H54 (cell line): Measurements from ENCODE around the gene HBZ.
"Not testable (repeated sequence)": the region's sequence is repeated elsewhere in the genome, so short reads cannot be mapped to it uniquely, and the experiment has no call there.

ENCODE experiments used
- DNase-seq: peaks from one replicate; pipeline ENCODE4 v3.0.0; 2011; ENCODE audit warnings: low spot score, mixed read lengths; ENCODE audit not compliant: insufficient read length
- FAIRE-seq: peaks from 3 replicates; lab custom pipeline; 2011; peaks lifted over from hg19 to GRCh38; lab: Jason Lieb, UNC
- POLR2A ChIP-seq: IDR thresholded peaks from 2 replicates; pipeline ENCODE4 v1.6.1; 2011; ENCODE audit warnings: low read depth, mild to moderate bottlenecking, low read length

The HBZ gene

DNA sequence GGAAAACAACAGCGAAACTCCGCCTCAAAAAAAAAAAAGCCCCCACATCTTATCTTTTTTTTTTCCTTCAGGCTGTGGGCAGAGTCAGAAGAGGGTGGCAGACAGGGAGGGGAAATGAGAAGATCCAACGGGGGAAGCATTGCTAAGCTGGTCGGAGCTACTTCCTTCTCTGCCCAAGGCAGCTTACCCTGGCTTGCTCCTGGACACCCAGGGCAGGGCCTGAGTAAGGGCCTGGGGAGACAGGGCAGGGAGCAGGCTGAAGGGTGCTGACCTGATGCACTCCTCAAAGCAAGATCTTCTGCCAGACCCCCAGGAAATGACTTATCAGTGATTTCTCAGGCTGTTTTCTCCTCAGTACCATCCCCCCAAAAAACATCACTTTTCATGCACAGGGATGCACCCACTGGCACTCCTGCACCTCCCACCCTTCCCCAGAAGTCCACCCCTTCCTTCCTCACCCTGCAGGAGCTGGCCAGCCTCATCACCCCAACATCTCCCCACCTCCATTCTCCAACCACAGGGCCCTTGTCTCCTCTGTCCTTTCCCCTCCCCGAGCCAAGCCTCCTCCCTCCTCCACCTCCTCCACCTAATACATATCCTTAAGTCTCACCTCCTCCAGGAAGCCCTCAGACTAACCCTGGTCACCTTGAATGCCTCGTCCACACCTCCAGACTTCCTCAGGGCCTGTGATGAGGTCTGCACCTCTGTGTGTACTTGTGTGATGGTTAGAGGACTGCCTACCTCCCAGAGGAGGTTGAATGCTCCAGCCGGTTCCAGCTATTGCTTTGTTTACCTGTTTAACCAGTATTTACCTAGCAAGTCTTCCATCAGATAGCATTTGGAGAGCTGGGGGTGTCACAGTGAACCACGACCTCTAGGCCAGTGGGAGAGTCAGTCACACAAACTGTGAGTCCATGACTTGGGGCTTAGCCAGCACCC is 22.8 kb downstream of the HBZ start:
- DNase-seq (no peak), FAIRE-seq (no peak)
- TF ChIP-seq POLR2A, result no peak

DNA sequence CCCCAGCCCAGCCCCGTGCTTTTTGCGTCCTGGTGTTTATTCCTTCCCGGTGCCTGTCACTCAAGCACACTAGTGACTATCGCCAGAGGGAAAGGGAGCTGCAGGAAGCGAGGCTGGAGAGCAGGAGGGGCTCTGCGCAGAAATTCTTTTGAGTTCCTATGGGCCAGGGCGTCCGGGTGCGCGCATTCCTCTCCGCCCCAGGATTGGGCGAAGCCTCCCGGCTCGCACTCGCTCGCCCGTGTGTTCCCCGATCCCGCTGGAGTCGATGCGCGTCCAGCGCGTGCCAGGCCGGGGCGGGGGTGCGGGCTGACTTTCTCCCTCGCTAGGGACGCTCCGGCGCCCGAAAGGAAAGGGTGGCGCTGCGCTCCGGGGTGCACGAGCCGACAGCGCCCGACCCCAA is 23.6 kb downstream of the HBZ start:
- FAIRE-seq, result not testable (repeated sequence)

DNA sequence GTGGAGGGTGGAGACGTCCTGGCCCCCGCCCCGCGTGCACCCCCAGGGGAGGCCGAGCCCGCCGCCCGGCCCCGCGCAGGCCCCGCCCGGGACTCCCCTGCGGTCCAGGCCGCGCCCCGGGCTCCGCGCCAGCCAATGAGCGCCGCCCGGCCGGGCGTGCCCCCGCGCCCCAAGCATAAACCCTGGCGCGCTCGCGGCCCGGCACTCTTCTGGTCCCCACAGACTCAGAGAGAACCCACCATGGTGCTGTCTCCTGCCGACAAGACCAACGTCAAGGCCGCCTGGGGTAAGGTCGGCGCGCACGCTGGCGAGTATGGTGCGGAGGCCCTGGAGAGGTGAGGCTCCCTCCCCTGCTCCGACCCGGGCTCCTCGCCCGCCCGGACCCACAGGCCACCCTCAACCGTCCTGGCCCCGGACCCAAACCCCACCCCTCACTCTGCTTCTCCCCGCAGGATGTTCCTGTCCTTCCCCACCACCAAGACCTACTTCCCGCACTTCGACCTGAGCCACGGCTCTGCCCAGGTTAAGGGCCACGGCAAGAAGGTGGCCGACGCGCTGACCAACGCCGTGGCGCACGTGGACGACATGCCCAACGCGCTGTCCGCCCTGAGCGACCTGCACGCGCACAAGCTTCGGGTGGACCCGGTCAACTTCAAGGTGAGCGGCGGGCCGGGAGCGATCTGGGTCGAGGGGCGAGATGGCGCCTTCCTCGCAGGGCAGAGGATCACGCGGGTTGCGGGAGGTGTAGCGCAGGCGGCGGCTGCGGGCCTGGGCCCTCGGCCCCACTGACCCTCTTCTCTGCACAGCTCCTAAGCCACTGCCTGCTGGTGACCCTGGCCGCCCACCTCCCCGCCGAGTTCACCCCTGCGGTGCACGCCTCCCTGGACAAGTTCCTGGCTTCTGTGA is 24.3 kb downstream of the HBZ start, which contains the start of gene HBA1:
HBA1 (plus strand) TSS at position 204 of the 906 bp plus-strand sequence; CDS start at position 241, 37 bp downstream.
- not testable (repeated sequence) for FAIRE-seq, DNase-seq

More for the DNA sequence above, 23.6 kb downstream of the HBZ start:
- not testable (repeated sequence) for DNase-seq

DNA sequence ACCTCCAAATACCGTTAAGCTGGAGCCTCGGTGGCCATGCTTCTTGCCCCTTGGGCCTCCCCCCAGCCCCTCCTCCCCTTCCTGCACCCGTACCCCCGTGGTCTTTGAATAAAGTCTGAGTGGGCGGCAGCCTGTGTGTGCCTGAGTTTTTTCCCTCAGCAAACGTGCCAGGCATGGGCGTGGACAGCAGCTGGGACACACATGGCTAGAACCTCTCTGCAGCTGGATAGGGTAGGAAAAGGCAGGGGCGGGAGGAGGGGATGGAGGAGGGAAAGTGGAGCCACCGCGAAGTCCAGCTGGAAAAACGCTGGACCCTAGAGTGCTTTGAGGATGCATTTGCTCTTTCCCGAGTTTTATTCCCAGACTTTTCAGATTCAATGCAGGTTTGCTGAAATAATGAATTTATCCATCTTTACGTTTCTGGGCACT is 25.0 kb downstream of the HBZ start:
- TF ChIP-seq POLR2A, result no peak
- DNase-seq, result no peak
- no peak for FAIRE-seq

DNA sequence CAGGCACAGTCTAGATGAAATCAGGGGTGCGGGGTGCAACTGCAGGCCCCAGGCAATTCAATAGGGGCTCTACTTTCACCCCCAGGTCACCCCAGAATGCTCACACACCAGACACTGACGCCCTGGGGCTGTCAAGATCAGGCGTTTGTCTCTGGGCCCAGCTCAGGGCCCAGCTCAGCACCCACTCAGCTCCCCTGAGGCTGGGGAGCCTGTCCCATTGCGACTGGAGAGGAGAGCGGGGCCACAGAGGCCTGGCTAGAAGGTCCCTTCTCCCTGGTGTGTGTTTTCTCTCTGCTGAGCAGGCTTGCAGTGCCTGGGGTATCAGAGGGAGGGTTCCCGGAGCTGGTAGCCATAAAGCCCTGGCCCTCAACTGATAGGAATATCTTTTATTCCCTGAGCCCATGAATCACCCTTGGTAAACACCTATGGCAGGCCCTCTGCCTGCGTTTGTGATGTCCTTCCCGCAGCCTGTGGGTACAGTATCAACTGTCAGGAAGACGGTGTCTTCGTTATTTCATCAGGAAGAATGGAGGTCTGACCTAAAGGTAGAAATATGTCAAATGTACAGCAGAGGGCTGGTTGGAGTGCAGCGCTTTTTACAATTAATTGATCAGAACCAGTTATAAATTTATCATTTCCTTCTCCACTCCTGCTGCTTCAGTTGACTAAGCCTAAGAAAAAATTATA is 25.7 kb downstream of the HBZ start:
- FAIRE-seq (no peak), DNase-seq (no peak)
- no peak for TF ChIP-seq POLR2A

DNA sequence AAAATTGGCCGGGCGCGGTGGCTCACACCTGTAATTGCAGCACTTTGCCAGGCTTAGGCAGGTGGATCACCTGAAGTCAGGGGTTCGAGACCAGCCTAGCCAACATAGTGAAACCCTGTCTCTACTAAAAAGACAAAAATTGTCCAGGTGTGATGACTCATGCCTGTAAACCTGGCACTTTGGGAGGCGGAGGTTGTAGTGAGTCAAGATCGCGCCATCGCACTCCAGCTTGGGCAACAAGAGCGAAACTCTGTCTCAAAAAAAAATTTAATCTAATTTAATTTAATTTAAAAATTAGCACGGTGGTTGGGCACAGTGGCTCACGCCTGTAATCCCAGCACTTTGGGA is 26.2 kb downstream of the HBZ start:
- no peak for TF ChIP-seq POLR2A
- no peak for DNase-seq
- FAIRE-seq, result no peak

DNA sequence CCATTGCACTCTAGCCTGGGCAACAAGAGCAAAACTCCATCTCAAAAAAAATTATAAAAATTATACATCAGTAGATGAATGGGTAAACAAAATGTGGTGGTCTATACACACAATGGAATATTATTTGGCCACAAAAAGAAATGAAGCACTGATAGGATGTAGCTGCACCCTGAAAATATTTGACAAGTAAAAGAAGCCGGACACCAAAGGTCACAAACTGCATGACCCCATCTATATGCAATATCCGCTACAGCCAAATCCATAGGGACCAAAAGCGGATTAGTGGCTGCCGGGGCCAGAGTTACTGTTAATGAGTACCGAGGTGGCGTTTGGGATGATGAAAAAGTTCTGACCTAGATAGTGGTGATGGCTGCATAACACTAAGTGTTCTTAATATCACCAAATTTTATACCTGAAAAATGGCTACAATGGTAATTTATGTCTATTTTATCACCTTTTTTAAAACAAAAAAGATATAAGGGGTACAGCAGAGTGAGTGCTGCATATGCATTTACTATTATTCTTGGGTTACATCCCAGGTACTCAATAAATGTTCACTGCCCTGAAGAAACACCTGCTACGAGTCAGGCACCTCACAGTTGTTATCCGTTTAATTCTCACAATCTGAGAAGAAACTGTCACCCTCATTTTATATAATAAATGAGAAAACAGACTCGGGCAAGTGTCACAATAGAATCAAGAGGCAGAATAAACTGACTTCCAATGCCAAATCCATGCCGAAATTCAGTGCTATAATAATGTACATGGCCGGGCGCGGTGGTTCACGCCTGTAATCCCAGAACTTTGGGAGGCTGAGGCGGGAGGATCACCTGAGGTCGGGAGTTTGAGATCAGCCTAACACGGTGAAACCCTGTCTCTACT is 27.0 kb downstream of the HBZ start:
- TF ChIP-seq POLR2A, result no peak
- no peak for FAIRE-seq
- no peak for DNase-seq

DNA sequence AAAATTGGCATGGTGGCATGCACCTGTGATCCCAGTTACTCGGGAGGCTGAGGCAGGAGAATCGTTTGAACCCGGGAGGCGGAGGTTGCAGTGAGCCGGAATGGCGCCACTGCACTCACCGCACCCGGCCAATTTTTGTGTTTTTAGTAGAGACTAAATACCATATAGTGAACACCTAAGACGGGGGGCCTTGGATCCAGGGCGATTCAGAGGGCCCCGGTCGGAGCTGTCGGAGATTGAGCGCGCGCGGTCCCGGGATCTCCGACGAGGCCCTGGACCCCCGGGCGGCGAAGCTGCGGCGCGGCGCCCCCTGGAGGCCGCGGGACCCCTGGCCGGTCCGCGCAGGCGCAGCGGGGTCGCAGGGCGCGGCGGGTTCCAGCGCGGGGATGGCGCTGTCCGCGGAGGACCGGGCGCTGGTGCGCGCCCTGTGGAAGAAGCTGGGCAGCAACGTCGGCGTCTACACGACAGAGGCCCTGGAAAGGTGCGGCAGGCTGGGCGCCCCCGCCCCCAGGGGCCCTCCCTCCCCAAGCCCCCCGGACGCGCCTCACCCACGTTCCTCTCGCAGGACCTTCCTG is 27.7 kb downstream of the HBZ start, which contains the start of gene HBQ1:
HBQ1 (plus strand) TSS at position 359 of the 575 bp plus-strand sequence; CDS start at position 387, 28 bp downstream.
- no peak for TF ChIP-seq POLR2A
- DNase-seq (no peak), FAIRE-seq (no peak)

DNA sequence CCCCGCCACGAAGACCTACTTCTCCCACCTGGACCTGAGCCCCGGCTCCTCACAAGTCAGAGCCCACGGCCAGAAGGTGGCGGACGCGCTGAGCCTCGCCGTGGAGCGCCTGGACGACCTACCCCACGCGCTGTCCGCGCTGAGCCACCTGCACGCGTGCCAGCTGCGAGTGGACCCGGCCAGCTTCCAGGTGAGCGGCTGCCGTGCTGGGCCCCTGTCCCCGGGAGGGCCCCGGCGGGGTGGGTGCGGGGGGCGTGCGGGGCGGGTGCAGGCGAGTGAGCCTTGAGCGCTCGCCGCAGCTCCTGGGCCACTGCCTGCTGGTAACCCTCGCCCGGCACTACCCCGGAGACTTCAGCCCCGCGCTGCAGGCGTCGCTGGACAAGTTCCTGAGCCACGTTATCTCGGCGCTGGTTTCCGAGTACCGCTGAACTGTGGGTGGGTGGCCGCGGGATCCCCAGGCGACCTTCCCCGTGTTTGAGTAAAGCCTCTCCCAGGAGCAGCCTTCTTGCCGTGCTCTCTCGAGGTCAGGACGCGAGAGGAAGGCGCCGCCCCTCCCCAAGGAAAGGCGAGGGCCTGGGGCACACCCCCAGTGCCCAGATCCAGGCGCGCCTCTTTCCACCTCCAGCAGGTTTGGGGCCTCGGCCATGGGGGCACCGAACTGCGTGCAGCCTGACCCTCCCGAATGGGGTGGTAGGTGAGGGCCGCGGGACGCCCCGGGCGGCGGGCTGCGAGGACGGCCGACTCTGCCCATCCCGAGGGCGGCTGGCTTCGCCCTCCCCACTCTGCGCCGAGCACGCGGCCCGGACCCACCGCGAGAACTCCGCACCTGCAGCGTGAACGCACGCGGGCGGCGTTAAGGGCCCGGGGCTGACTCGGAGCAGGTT is 28.5 kb downstream of the HBZ start:
- FAIRE-seq (no peak), DNase-seq (no peak)
- TF ChIP-seq POLR2A, result no peak

DNA sequence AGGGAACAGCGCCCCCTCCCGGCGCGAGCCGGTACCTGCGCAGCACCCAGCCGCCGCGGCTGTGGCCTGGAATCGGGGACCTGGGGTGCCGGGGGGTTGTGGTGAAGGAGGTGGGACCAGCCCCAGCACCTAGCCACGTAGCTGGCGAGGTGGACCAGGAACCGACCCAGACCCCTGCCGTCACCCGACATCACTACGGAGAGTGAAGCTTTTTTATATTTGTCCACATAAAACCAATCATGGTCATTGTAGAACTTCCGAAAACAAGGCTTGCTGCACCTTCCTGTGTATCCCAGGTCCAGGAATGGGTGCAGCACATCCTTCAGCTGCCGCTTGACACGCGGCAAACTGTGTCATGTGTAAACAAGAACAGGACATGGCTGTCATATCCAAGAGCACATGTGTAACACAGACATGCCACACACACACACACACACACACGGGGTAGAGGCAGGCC is 29.1 kb downstream of the HBZ start:
- DNase-seq (no peak), FAIRE-seq (no peak)
- no peak for TF ChIP-seq POLR2A

DNA sequence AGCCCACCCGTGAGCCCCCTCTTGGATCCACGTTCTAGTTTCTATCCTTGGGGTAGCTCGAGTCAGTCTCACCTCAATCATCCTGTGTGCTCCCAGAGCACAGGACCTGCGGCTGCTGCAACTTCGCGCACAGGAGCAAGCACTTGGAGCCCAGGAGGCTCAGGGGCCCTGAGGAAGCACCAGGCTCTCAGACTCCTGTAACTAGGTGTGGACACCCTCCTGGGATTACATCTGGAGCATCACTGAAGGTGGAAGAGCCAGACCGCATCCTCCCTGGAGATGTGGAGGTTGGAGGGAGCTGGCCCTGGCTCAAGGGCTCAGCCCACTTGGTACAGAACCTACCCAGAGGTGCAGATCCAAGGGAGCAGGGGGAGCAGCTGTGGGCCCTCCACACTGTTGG is 30.6 kb downstream of the HBZ start:
- no peak for FAIRE-seq

More for the DNA sequence above, 30.6 kb downstream of the HBZ start:
- TF ChIP-seq POLR2A, result no peak
- no peak for DNase-seq
